Measurements from ENCODE around the gene TGFBR2. TPM values are rescaled to one million over a fixed set of nuclear protein-coding genes. Genes with fewer than 3 reads are reported as not detected.

TGFBR2 gene
- total and polyA plus RNA-seq, 8 donors, result 109 to 269 (median 122) TPM

DNA sequence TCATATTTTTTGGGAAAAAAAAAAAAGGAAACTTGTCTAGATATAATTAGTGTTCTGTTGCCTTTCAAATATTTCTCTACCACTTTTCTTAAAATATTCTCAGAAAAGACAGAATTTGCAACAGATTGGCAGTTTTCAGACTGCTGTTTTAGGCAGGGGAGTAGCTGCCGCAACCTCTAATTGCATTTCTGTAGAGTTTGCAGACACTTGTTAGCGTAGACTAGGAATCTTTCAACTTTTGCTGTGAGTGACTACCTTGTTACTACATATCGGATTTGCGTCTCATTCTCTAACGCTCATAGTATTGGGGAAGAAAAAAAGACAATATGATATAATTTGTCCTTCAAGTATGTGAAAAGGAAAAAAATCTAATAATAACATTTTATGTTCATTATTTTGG is 10.7 kb downstream of the TGFBR2 start:
- no peak for TF ChIP-seq CTCF (IDR thresholded peaks at IDR 0.05)
- no peaks in the 10 kb centered on the region for H3K27me3 ChIP-seq
- DNase-seq (no peak), ATAC-seq (no peak)
- peaks cover 0 to 5% of the 10 kb centered on the region in 2 donors for H3K36me3 ChIP-seq
- peak overlapping the region in 1 of 2 donors; percentile 42 for H3K27ac ChIP-seq
- H3K9me3 ChIP-seq, result no peaks in the 10 kb centered on the region
- intact Hi-C loops (cut with DNase I), result no loop called here
- H3K4me1 ChIP-seq, result peaks cover 36 to 98% of the 10 kb centered on the region in 2 donors
- H3K4me3 ChIP-seq, result no peak overlapping the region

DNA sequence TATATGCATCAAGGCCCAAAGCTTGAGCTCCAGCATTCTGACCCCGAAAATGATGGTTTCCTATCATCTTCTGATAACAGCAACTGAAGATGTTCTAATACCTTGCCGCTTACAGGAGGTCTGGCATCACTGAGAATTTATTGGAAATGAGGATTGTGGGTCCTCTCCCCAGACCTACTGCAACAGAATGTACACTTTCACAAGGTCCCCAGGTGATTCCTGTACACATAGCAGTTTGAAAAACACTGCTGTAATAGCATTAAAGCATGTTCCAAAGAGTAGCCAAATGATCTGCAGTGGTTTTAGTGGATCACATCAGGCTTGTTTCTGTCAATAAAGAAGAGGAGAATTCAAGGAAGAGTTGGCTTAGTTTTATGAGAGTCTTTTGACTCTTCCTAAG is 11.3 kb downstream of the TGFBR2 start:
- TF ChIP-seq CTCF (IDR thresholded peaks at IDR 0.05), result no peak
- peak overlapping the region in 1 of 2 donors; percentile 42 for H3K27ac ChIP-seq
- intact Hi-C loops (cut with DNase I), result no loop called here
- no peak for ATAC-seq
- H3K36me3 ChIP-seq, result peaks cover 0 to 5% of the 10 kb centered on the region in 2 donors
- DNase-seq, result no peak
- no peaks in the 10 kb centered on the region for H3K9me3 ChIP-seq
- no peaks in the 10 kb centered on the region for H3K27me3 ChIP-seq
- peaks cover 38 to 98% of the 10 kb centered on the region in 2 donors for H3K4me1 ChIP-seq
- no peak overlapping the region for H3K4me3 ChIP-seq

- Histone ChIP-seq H3K36me3 (peaks cover 0 to 10% of the 10 kb centered on the region in 2 donors), H3K27me3 (no peaks in the 10 kb centered on the region), H3K4me3 (no peak overlapping the region), H3K27ac (peak overlapping the region in 1 of 2 donors; percentile 11), H3K4me1 (peaks cover 40 to 98% of the 10 kb centered on the region in 2 donors), H3K9me3 (no peaks in the 10 kb centered on the region)
- DNase-seq (no peak), ATAC-seq (no peak)
- intact Hi-C loops (cut with DNase I), result no loop called here
- no peak for TF ChIP-seq CTCF (IDR thresholded peaks at IDR 0.05)
Observed at GRCh38 chr3:30618526-30618925, 12.1 kb downstream of the TGFBR2 start.

DNA sequence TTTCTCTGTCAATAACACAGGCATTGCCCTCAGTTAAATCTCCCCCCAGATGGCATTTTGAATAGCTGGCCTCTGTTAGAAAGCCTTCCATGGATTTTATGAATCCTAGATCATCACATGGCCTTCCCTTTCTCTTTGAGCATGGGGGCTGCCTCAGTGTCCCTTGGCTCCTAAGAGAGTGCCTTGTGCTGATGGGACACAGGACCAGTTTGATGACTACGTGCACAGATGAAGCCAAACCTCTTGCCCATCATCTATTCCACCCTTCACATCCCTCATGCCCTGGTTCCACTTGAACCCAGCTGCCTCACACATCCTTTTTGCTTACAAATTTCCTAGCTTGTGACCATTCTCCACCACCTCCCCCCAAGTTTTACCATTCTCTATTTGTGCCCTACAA is 12.9 kb downstream of the TGFBR2 start:
- Histone ChIP-seq H3K27me3 (no peaks in the 10 kb centered on the region), H3K9me3 (no peaks in the 10 kb centered on the region), H3K36me3 (peaks cover 0 to 18% of the 10 kb centered on the region in 2 donors), H3K27ac (peak overlapping the region in 1 of 2 donors; percentile 11), H3K4me1 (peaks cover 32 to 98% of the 10 kb centered on the region in 2 donors), H3K4me3 (no peak overlapping the region)
- ATAC-seq (no peak), DNase-seq (no peak)
- intact Hi-C loops (cut with DNase I), result no loop called here
- TF ChIP-seq CTCF (IDR thresholded peaks at IDR 0.05), result no peak

DNA sequence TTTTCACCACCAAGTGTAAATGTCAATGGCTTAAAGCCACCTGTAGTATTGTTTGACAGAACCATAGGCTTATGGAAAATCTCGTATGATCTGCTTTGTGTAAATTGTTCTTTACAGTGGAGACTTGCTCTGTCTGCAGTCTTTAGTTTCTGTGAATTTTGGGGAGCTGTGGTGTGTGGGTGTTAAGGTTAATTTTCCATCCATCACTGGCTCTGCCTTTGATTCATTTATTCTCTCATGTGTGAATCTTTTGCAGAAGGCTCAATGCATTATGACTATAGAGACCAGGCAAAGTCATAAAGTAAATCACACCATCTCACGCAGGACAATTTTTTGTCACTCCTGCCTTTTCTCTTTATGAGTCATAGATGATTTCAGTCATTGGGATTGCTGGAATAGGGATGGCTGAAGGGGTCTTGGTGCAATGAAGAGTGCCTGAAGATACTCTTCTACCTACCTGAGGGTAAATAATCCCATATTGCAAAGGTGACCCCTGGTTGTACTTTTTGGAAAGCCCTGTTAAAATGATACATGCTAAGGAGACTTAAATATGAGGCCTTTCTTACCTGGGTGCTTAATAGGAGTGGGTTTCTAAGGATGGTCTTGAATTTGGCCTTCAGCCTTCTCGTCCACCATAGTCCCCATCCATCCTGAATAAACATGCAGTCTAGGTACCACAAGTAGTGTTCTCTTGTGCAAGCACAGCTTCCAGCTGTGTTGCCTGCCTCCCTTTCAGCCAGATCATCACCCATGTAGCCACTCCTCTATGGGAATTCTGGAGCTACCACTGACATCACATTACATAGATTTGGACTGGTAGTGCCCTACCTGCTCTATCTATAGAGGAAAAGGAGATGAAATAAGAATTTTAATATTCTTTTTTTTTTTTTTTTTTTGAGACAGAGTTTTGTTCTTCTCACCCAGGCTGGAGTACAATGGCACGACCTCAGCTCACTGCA is 14.3 kb downstream of the TGFBR2 start:
- no peak overlapping the region for H3K4me3 ChIP-seq
- peak overlapping the region in 1 of 2 donors; percentile 10 for H3K27ac ChIP-seq
- peaks cover 32 to 98% of the 10 kb centered on the region in 2 donors for H3K4me1 ChIP-seq
- no peaks in the 10 kb centered on the region for H3K9me3 ChIP-seq
- DNase-seq (no peak), ATAC-seq (no peak)
- intact Hi-C loops (cut with DNase I), result no loop called here
- no peaks in the 10 kb centered on the region for H3K27me3 ChIP-seq
- no peak for TF ChIP-seq CTCF (IDR thresholded peaks at IDR 0.05)
- H3K36me3 ChIP-seq, result peaks cover 0 to 28% of the 10 kb centered on the region in 2 donors

Measured in left lung (tissue), 10 donors.